Heart left ventricle (tissue), 16 donors: ENCODE measurements around the gene HAND2. TPM values are rescaled to one million over a fixed set of nuclear protein-coding genes. Genes with fewer than 3 reads are reported as not detected.

Source experiments
- ATAC-seq, 4 donors: fragments of 200-7000 bp; cut with Tn5 transposase; one replicate each; pipeline ENCODE4 v1.9.1; 2020 to 2022; ENCODE audit warnings: moderate library complexity in 4 of 4, mild to moderate bottlenecking in 3 of 4, moderate number of reproducible peaks in 1 of 4
- DNase-seq, 5 donors: peaks; one replicate each; pipeline ENCODE4 v3.0.0-alpha.2; 2020
- H3K27ac ChIP-seq, 12 donors: fragments of 200-600 bp; sonication (generic) in 4 of 12; one replicate each; pipeline versions ENCODE4 v1.5.0 to v1.8.0; 2016 to 2022; ENCODE audit warnings: mild to moderate bottlenecking in 2 of 12
- H3K27me3 ChIP-seq, 9 donors: fragments of 200-600 bp; sonication (generic) in 2 of 9; one replicate each; pipeline versions ENCODE4 v1.5.1 to v1.8.0; 2016 to 2022; ENCODE audit warnings: mild to moderate bottlenecking in 3 of 9
- H3K36me3 ChIP-seq, 9 donors: fragments of 200-600 bp; sonication (generic) in 2 of 9; one replicate each; pipeline versions ENCODE4 v1.5.0 to v1.8.0; 2018 to 2022; ENCODE audit warnings: mild to moderate bottlenecking in 2 of 9
- H3K4me1 ChIP-seq, 12 donors: fragments of 200-600 bp; sonication (generic) in 4 of 12; one replicate each; pipeline versions ENCODE4 v1.5.0 to v1.8.0; 2016 to 2022; ENCODE audit warnings: mild to moderate bottlenecking in 3 of 12
- H3K4me3 ChIP-seq, 12 donors: fragments of 200-600 bp; sonication (generic) in 4 of 12; one replicate each; pipeline versions ENCODE4 v1.5.0 to v1.8.0; 2017 to 2022; ENCODE audit warnings: mild to moderate bottlenecking in 9 of 12, moderate library complexity in 4 of 12
- H3K9me3 ChIP-seq, 12 donors: fragments of 200-600 bp; sonication (generic) in 4 of 12; one replicate each; pipeline versions ENCODE4 v1.5.0 to v1.8.0; 2016 to 2022; ENCODE audit warnings: mild to moderate bottlenecking in 1 of 12
- POLR2A ChIP-seq, 2 donors: fragments of 450-650 bp; IDR thresholded peaks; one replicate each; pipeline ENCODE4 v1.6.1; 2017; ENCODE audit warnings: antibody characterized with exemption in 2 of 2, mild to moderate bottlenecking in 2 of 2, moderate library complexity in 2 of 2
- WGBS, 4 donors: extraction: QIAGEN DNeasy Blood & Tissue Kit in 2 of 4; methylation state at CpG; one replicate each; pipeline versions ENCODE4 v1.1.5 to v1.1.7; 2013 to 2018; 5-methylcytosine and 5-hydroxymethylcytosine counted together
- intact Hi-C, 10 donors: fragments of 100-400 bp; cut with DNase I; formaldehyde crosslinking; loops; one replicate each; pipeline versions ENCODE4 v1.11.1 to v1.14.2; 2022
- polyA plus RNA-seq, 2 donors: library from polyadenylated mRNA; stranded (reverse); fragments of 200-250 nt; gene quantifications; one replicate each; pipeline ENCODE4 v1.2.3, GENCODE V29; 2013
- total RNA-seq, 9 donors: library from RNA; depleted of rRNA in 2 of 9; stranded (reverse); fragments of >200 nt in 2 of 9; fragmentation: NEBNext Ultra II Directional in 3 of 9; extraction: Animal tissue kit (Norgen Biotek cat#: 25700) in 3 of 9; gene quantifications; one replicate each; pipeline versions ENCODE4 v1.1.0 to v1.2.4, GENCODE V29; 2016 to 2023
- TF ChIP-seq, protein P1 (sequence below), 12 donors: fragments of 200-600 bp; sonication (generic) in 4 of 12; IDR thresholded peaks; one replicate each; pipeline versions ENCODE4 v1.5.0 to v1.8.0; 2018 to 2022; ENCODE audit warnings: antibody characterized with exemption in 12 of 12, mild to moderate bottlenecking in 5 of 12
- donor health status: ischemic (EF 13 %, LVEDD 7.1; RV severe dilation, severe dysfunction).
- donor health status: healthy with polysubstance abuse.
- donor health status: DM: no; HTN: yes; CAD: no.
- donor health status: DM: no; HTN: no; CAD: no.
- donor health status: ischemic (EF 25% LVEDD 6.9; RV normal size, moderate dysfunction).
- donor health status: ischemic (EF 25% LVEDD 5.7; RV mildly dilated, moderate dysfunction).
- donor health status: healthy.
- donor health status: DM: yes; HTN: yes; CAD: no.
- donor health status: ischemic (EF 35%, LVEDD 5.7; RV mildly dilated, moderate dysfunction).
- donor health status: nonischemic (EF 11% LVEDD 7.7; RV severe dilation, severe dysfunction).
- donor health status: DM: yes; HTN: yes; CAD: no.
- donor health status: PGD.
- donor health status: ischemic (EF 29% LVEDD 5.4; RV normal size, mild dysfunction).
- donor health status: nonischemic (EF 23%, LVEDD 6.1; RV moderate dilation, normal function).

HAND2 gene
- total and polyA plus RNA-seq, 11 donors: 72.8 to 188 (median 126) TPM

DNA sequence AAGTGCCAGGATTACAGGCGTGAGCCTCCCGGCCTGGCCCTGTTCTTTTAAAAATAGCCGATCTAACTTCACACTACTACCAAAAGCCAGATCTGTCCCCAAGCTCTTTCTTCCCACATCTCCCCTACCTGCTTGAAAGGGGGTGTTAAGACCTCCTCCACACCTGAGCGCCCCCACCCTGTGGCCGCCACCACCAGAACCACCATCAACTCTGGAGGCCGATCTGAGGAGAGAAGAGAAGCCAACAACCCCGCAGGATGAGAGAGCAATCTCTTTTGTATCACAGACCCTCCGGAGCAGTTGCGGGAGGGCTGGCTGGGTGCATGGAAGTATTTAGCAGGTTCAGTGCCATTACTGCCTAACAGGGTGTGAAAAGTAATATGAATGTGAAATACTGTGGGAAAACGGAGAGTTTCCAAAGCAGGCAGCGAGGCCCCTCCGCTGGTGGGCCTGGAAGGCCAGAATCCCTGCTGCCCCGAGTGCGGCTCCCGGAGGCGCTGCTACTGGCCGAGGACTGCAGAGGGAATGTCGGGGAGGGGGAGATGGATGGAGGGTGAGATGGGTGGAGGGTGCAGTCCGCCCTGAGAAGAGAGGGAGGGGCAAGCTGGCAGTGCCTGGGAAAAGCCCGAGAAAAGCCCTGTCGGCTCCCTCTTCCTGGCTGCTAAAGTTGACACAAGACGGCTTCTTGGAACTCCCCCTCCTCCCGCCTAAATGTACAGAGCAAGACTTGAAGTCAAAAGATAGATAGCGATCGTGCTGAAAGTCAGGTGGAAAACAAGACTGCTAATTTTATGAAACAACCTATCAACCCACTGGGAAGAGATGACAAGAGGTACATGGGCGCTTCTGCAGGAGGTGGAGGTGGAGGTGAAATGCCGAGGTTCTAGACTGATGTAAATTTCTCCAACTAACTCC is 22.3 kb downstream of the HAND2 start:
- Histone ChIP-seq H3K27me3 (peaks cover 0 to 96% (median 7%) of the 10 kb centered on the region in 9 donors), H3K36me3 (peaks cover 0 to 3% (median 0%) of the 10 kb centered on the region in 9 donors), H3K9me3 (no peaks in the 10 kb centered on the region), H3K4me3 (peak overlapping the region in 11 of 12 donors; percentile 30 to 66 (median 58)), H3K4me1 (peaks cover 0 to 44% (median 26%) of the 10 kb centered on the region in 12 donors), H3K27ac (peak overlapping the region; percentile 62 to 94 (median 85))
- DNase-seq (peak in 1 of 5 donors; percentile 22), ATAC-seq (no peak)
- WGBS, 4 donors: 44 to 67% (median 62%) methylated on average over 27 of the region's 27 CpGs
- TF ChIP-seq, protein P1, sequence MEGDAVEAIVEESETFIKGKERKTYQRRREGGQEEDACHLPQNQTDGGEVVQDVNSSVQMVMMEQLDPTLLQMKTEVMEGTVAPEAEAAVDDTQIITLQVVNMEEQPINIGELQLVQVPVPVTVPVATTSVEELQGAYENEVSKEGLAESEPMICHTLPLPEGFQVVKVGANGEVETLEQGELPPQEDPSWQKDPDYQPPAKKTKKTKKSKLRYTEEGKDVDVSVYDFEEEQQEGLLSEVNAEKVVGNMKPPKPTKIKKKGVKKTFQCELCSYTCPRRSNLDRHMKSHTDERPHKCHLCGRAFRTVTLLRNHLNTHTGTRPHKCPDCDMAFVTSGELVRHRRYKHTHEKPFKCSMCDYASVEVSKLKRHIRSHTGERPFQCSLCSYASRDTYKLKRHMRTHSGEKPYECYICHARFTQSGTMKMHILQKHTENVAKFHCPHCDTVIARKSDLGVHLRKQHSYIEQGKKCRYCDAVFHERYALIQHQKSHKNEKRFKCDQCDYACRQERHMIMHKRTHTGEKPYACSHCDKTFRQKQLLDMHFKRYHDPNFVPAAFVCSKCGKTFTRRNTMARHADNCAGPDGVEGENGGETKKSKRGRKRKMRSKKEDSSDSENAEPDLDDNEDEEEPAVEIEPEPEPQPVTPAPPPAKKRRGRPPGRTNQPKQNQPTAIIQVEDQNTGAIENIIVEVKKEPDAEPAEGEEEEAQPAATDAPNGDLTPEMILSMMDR (IDR thresholded peaks at IDR 0.05): no peak
- intact Hi-C loops: loop anchor here (2.0 to 10.0 kb wide), 19 partner anchors 23 to 810 kb away; partner anchors contain the start of gene HAND2 (in 1 of the 10)

DNA sequence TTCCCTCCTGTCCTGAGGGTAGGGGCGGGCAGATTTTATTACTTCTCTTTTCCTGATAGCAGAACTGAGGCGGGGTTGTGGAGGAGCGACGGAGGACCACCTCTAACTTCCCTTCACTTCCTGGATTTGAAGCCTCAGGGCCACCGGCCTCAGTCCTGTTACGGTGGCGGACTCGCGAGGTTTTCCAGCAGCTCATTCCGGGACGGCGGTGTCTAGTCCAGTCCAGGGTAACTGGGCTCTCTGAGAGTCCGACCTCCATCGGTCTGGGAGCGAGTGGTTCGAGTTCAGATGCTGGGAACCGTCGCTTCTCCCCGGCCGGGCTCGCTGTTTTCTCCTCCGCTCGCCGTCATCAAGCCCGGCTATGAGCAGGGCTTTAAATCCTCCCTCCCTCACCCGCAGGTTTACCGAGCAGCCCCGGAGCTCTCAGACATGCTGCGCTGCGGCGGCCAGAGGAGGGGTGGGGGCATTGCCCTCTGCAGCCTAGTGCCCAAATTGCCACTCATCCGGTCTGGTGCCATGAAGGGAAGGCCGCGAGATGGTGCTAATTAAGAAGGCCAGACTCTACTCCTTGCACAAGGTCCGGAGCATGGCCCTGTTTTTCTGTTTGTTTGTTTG is 23.3 kb downstream of the HAND2 start:
- H3K4me1 ChIP-seq: peaks cover 0 to 44% (median 26%) of the 10 kb centered on the region in 12 donors
- H3K9me3 ChIP-seq: no peaks in the 10 kb centered on the region
- H3K27ac ChIP-seq: peak overlapping the region; percentile 38 to 94 (median 83)
- peak overlapping the region in 11 of 12 donors; percentile 14 to 61 (median 46) for H3K4me3 ChIP-seq
- ATAC-seq (peak; percentile 62 to 75 (median 66)), DNase-seq (peak; percentile 49 to 78 (median 69))
- WGBS, 4 donors: 18 to 30% (median 28%) methylated on average over 26 to 35 of the region's 35 CpGs
- H3K36me3 ChIP-seq: peaks cover 0 to 3% (median 0%) of the 10 kb centered on the region in 9 donors
- peaks cover 0 to 95% (median 10%) of the 10 kb centered on the region in 9 donors for H3K27me3 ChIP-seq
- TF ChIP-seq, protein P1 (IDR thresholded peaks at IDR 0.05): peak in 3 of 12 donors; percentile 11 to 39 (median 17)
- TF ChIP-seq POLR2A (IDR thresholded peaks at IDR 0.05): no peak
- intact Hi-C loops: loop anchor here (2.0 to 10.0 kb wide), 15 partner anchors 238 to 811 kb away; no protein-coding TSS in a partner anchor

DNA sequence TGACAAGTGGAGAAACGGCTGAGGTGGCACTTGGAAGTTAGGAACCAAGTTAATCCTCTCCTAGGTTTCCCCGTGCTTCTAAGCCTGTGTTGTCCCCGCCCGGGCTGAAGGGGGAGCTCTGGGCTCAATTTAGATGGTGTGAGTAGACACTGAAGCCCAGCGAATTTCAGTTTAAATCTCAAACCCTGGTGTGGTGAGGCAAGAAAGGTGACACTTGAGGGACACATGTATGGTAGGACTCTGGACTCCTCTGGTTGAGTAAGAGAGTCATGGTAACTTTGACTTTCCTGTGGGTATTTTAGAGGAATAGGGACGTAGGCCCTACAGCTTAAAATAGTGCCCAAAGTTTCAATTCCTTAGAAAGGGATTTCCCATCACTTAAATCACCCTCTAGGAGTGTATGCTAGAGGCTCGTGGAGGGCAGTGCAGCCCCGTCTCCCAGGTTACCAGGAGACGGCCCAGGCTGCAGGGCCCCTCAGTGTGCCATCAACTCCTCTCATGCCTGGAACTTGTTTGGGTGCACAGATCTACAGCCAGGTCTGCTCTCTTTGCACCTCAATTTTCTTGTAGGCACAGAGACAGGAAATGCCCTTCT is 24.0 kb downstream of the HAND2 start:
- TF ChIP-seq, protein P1 (IDR thresholded peaks at IDR 0.05): peak; percentile 49 to 82 (median 72)
- no peak for TF ChIP-seq POLR2A (IDR thresholded peaks at IDR 0.05)
- Histone ChIP-seq H3K27me3 (peaks cover 0 to 95% (median 10%) of the 10 kb centered on the region in 9 donors), H3K4me3 (peak overlapping the region in 10 of 12 donors; percentile 14 to 61 (median 46))

More for the DNA sequence above, 24.0 kb downstream of the HAND2 start:
- H3K27ac ChIP-seq: peak overlapping the region; percentile 38 to 94 (median 83)
- ATAC-seq (peak; percentile 48 to 75 (median 68)), DNase-seq (peak; percentile 64 to 76 (median 73))
- H3K4me1 ChIP-seq: peaks cover 0 to 40% (median 23%) of the 10 kb centered on the region in 12 donors
- WGBS, 4 donors: 17 to 21% (median 20%) methylated on average over 9 of the region's 9 CpGs
- no peaks in the 10 kb centered on the region for H3K9me3 ChIP-seq
- H3K36me3 ChIP-seq: peaks cover 0 to 3% (median 0%) of the 10 kb centered on the region in 9 donors
- intact Hi-C loops: loop anchor here (2.0 to 10.0 kb wide), 15 partner anchors 239 to 811 kb away; no protein-coding TSS in a partner anchor
